IPS-18a (cell line): ENCODE results near the gene GPR107.

ENCODE experiments used
- H3K27ac ChIP-seq: one replicate; pipeline ENCODE4 v1.5.1; 2013; ENCODE audit warnings: low read length
- H3K27me3 ChIP-seq: one replicate; pipeline ENCODE4 v1.6.1; 2013; ENCODE audit warnings: mild to moderate bottlenecking, low read length; ENCODE audit not compliant: control insufficient read depth, insufficient read depth
- H3K36me3 ChIP-seq: one replicate; pipeline ENCODE4 v1.6.1; 2013; ENCODE audit warnings: low read depth, low read length; ENCODE audit not compliant: control insufficient read depth
- H3K4me1 ChIP-seq: one replicate; pipeline ENCODE4 v1.6.1; 2013; ENCODE audit warnings: low read depth, low read length; ENCODE audit not compliant: control insufficient read depth
- H3K4me3 ChIP-seq: one replicate; pipeline ENCODE4 v1.5.1; 2013; ENCODE audit warnings: low read length
- H3K9ac ChIP-seq: one replicate; pipeline ENCODE4 v1.6.1; 2013; ENCODE audit warnings: mild to moderate bottlenecking, low read length, moderate library complexity
- H3K9me3 ChIP-seq: one replicate; pipeline ENCODE4 v1.6.1; 2013; ENCODE audit warnings: low read depth, low read length; ENCODE audit not compliant: control insufficient read depth

Gene GPR107

DNA sequence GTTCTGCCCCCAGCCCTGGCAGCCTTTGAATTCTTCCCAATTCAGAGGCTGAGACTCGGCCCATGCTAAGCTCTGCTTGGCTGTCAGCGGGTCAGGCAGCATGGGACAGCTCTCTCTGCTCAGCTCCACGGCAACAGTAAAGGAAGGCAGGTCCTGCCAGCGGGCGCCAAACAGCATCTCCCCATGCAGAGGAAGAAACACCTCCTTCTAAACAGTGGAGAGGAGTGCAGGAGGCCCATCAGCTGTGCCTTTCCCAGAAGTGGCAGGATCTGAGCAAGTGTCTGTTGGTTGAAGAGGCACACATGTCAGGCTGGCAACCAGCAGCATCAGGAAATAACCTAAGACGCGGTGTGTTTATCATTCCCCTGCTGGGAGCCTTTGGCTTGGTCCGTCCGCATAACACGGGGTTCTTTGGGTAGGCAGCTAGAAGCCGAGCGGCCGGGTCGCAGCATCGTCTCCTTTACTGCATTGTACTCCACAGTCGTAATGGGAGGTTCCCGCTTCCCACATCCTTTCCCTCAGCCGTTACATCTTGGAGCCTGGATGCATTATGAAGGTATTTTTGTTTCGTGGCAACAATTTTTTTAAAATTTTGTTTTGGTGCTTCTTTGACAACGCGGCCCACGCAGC is 75.8 kb downstream of the GPR107 start:
- H3K27me3 ChIP-seq: no peaks in the 10 kb centered on the region
- H3K9me3 ChIP-seq: no peaks in the 10 kb centered on the region
- H3K36me3 ChIP-seq: peaks cover 23% of the 10 kb centered on the region
- no peaks in the 10 kb centered on the region for H3K4me1 ChIP-seq
- no peak overlapping the region for H3K9ac ChIP-seq
- H3K4me3 ChIP-seq: no peak overlapping the region
- no peak overlapping the region for H3K27ac ChIP-seq

DNA sequence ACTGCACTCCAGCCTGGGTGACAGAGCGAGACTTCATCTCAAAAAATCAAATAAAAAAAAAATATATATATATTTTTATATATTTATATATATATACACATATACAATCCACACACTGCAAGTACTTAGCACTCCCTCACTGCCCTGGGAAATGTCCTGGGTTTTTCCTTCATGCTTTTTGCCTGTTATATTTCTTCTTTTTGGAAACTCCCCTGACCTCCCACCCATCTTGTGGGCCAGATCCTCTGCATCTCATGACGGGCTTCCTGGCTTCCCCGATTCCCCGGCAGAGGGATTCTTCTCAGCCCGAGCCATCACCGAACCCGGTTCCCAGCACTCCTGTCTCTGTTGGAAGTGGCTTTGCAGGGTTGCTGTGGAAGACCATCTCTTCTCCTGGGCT is 79.0 kb downstream of the GPR107 start:
- no peak overlapping the region for H3K4me3 ChIP-seq
- no peaks in the 10 kb centered on the region for H3K9me3 ChIP-seq
- no peaks in the 10 kb centered on the region for H3K27me3 ChIP-seq
- no peak overlapping the region for H3K9ac ChIP-seq
- H3K27ac ChIP-seq: no peak overlapping the region
- H3K4me1 ChIP-seq: peaks cover 3% of the 10 kb centered on the region
- H3K36me3 ChIP-seq: peaks cover 20% of the 10 kb centered on the region

DNA sequence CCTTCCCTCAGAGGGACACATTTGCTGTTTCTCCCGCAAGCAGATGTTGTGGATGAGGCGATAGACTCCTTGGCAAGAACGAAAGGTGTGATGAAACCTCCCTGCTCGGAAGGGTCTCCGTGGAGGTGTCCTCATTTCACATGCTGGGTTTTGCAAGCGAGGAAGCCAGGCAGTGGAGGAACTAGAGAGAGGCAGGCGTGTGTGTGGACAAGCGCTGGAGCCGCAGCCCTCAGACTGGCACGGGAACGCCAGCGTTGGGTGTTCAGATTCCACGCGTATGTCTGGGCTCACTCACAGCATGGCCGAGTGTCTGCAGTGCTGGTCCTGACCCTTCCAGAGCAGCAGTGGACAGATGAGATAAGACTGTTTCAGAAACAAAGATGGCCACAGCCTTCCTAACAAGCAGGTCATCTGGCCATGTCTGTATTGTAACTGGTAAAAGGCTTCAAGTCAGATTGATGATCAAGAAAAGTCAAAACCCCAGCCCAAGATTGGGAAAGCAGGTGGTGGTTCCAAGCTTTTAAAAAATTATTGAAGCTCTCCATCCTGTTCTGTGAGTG is 83.5 kb downstream of the GPR107 start:
- Histone ChIP-seq H3K27ac (no peak overlapping the region), H3K9me3 (no peaks in the 10 kb centered on the region), H3K4me1 (peaks cover 16% of the 10 kb centered on the region), H3K36me3 (no peaks in the 10 kb centered on the region), H3K4me3 (no peak overlapping the region), H3K9ac (no peak overlapping the region), H3K27me3 (no peaks in the 10 kb centered on the region)

DNA sequence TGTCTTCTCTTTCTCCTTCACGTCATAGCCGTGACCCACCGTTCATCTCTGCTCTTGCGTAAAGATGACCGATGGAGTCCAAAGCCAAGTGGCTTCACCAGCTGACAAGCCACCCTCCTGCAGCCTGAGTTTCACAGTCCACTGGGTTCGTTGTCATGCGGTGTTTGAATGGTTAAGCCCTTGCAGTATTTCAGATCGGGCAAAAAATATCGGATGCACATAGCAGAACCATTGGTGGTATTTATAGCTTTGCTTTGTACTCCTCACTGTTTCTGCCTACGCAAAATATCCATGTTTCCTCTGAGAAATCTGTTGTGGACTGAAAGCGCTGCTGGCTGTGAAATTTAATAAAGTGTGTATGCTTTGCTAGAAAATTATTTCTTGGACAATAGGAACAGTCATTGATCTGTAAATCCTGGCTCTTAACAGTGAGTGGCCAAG is 84.0 kb downstream of the GPR107 start:
- Histone ChIP-seq H3K36me3 (no peaks in the 10 kb centered on the region), H3K27me3 (no peaks in the 10 kb centered on the region), H3K9me3 (no peaks in the 10 kb centered on the region), H3K4me3 (no peak overlapping the region), H3K9ac (peak overlapping the region; percentile 9), H3K4me1 (peaks cover 20% of the 10 kb centered on the region), H3K27ac (no peak overlapping the region)

DNA sequence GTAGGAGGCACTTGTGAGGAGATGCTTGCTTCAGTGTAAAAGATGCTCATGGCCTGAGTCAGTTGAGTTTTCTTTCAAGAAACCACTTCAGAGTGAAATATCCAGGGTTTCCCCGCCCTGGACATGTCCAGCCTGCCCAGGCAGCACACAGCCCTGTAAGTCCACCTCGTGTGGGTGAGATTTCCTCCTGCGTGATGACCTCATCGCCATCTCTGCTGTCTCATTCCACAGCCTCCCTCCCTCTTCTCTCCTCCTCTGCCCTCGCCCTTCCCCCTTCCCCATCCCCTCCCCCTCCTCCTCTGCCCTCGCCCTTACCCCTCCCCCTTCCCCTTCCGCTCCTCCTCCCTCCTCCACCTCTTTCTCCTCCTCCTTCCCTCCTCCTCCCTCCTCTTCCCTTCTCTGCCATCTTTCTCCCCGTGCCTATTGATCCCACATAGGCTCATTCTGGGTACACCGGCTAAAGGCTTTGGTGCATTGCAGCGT is 84.5 kb downstream of the GPR107 start:
- Histone ChIP-seq H3K4me3 (no peak overlapping the region), H3K27me3 (no peaks in the 10 kb centered on the region), H3K9ac (peak overlapping the region; percentile 9), H3K9me3 (no peaks in the 10 kb centered on the region), H3K4me1 (peaks cover 25% of the 10 kb centered on the region), H3K36me3 (no peaks in the 10 kb centered on the region), H3K27ac (no peak overlapping the region)

DNA sequence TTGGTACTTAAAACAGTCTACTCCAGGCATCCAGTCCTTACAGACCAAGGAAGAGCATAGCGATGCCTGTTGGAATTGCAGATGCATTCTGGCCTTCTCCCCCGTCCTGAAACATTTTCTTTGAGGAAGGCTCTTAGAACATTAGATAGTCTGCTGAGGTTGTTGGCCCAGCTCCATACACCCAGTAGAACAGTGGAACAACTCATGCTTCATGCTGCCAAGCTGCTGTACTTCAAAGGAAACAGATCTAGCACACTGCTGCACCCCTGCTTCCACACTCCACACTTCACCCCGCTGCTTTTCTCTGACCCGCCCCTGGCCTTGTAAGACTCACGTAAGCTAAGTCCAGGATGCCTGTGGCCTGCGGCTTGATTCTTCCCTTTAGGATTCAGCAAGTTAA is 85.1 kb downstream of the GPR107 start:
- H3K4me1 ChIP-seq: peaks cover 26% of the 10 kb centered on the region
- peak overlapping the region; percentile 16 for H3K27ac ChIP-seq
- H3K4me3 ChIP-seq: no peak overlapping the region
- no peaks in the 10 kb centered on the region for H3K9me3 ChIP-seq
- no peaks in the 10 kb centered on the region for H3K27me3 ChIP-seq
- H3K9ac ChIP-seq: no peak overlapping the region
- H3K36me3 ChIP-seq: no peaks in the 10 kb centered on the region

DNA sequence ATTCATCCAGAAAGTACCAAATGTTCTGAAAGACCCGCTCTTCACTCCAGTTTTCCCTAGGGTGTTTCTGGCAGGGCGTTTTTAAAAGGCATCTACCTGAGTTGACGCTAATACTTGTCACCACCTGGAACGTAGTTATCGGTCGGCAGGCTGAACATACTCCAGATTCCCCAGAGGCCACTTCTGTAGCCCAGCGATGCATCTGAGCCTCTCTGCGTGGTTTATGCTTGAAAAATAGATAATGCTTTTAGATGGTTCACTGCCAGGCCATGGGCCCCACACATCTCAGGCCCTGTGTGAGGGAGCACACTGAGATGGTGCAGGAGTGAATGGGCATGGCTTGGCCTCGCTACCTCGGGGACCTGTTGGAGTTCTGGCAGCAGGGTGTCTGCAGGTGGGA is 85.5 kb downstream of the GPR107 start:
- peaks cover 26% of the 10 kb centered on the region for H3K4me1 ChIP-seq
- H3K27me3 ChIP-seq: no peaks in the 10 kb centered on the region
- no peaks in the 10 kb centered on the region for H3K36me3 ChIP-seq
- H3K9me3 ChIP-seq: no peaks in the 10 kb centered on the region
- no peak overlapping the region for H3K9ac ChIP-seq
- no peak overlapping the region for H3K27ac ChIP-seq
- no peak overlapping the region for H3K4me3 ChIP-seq

DNA sequence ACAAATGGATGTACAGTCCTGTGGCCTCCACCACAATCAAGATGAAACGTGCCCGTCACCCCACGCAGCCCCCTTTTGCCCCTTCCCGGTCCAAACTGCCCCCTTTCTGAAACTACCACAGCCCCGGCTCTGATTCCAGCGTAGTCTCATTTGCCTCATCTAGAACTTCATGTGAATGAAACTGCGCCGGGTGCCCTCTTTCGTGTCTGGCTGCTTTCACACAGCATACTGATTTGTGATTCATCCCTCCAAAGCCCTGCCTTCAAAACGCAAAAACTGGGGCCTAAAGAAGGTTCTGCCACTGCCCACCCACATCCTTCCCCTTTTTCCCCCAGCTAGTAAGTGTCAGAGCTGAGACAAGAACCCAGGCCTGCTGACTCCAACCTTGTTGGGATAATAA is 87.0 kb downstream of the GPR107 start:
- Histone ChIP-seq H3K4me1 (peaks cover 26% of the 10 kb centered on the region), H3K36me3 (no peaks in the 10 kb centered on the region), H3K4me3 (no peak overlapping the region), H3K27me3 (no peaks in the 10 kb centered on the region), H3K27ac (no peak overlapping the region), H3K9ac (no peak overlapping the region), H3K9me3 (no peaks in the 10 kb centered on the region)

DNA sequence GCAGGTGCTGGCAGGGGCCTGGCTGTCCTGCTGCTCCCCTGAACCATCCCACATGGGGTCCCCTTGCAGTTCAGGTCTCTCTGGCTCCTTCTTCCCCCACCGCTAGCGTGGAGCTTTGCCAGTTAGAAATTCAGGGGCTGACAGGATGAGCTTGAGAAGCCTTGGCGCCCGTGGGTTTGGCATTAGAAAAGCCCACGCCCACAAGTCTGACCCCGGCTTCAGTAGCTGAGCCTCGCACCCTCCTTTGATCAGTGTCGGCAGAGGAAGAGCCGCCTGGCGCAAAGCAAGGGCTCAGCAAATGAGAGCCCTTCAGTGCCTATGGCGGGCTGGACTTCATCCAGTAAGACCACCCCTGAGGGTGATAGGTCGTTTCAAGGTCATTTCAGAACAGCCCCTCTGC is 88.3 kb downstream of the GPR107 start:
- peaks cover 26% of the 10 kb centered on the region for H3K4me1 ChIP-seq
- no peaks in the 10 kb centered on the region for H3K27me3 ChIP-seq

DNA sequence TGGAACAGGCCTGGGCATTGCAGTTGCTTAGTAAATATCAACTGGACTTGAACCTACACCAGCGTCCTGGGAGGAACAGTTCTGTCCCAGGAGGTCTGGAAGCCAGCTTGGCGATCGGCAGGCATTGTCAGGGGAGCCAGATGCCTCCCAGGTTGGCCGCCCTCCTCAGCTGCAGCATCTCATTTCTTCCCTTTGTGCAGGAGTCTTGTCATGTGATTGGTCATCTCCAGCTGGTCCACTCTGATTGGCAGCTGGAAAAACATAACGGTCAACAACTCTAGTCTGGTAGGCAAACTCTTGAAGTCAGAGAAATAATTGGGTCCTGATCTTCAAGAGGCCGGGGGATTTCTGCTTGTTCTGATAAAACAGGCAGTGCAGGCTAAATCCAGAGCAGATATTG is 88.9 kb downstream of the GPR107 start:
- H3K9ac ChIP-seq: no peak overlapping the region
- H3K27ac ChIP-seq: no peak overlapping the region
- no peaks in the 10 kb centered on the region for H3K27me3 ChIP-seq
- no peak overlapping the region for H3K4me3 ChIP-seq
- H3K4me1 ChIP-seq: peaks cover 24% of the 10 kb centered on the region
- H3K36me3 ChIP-seq: no peaks in the 10 kb centered on the region
- no peaks in the 10 kb centered on the region for H3K9me3 ChIP-seq

More for the DNA sequence above, 88.3 kb downstream of the GPR107 start:
- Histone ChIP-seq H3K9me3 (no peaks in the 10 kb centered on the region), H3K36me3 (no peaks in the 10 kb centered on the region), H3K9ac (no peak overlapping the region), H3K4me3 (no peak overlapping the region), H3K27ac (no peak overlapping the region)

DNA sequence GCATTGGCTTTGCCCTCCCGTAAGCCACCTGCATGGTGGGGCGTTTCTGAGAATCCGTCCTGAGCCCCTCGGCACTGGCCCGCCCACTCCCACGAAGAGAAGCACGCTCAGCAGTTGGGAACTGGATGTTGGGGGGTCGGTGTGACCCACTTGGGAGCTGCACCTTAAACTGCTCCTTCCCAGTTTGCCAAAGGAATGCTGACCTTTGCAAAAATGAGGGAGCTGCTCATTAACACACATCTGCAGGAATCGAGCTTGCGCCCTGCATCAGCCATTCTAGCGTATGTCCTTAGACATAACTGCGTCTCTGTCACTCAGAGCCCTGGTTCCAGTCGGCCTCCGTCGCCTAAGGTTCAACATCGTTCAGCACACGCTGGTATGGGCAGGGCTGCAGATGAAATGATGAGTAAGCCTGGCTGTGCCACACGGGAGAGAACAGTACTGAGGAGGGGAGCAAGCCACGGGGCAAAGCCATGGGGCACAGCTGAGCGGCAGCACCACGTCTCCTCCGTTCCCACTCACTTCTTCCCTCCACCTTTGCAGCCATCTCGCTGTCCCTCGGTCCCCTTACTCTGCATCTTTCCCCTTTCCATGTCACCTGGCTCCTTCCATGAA is 89.7 kb downstream of the GPR107 start:
- Histone ChIP-seq H3K9me3 (no peaks in the 10 kb centered on the region), H3K27ac (no peak overlapping the region), H3K9ac (no peak overlapping the region), H3K27me3 (no peaks in the 10 kb centered on the region), H3K4me3 (no peak overlapping the region), H3K4me1 (peaks cover 19% of the 10 kb centered on the region), H3K36me3 (no peaks in the 10 kb centered on the region)

DNA sequence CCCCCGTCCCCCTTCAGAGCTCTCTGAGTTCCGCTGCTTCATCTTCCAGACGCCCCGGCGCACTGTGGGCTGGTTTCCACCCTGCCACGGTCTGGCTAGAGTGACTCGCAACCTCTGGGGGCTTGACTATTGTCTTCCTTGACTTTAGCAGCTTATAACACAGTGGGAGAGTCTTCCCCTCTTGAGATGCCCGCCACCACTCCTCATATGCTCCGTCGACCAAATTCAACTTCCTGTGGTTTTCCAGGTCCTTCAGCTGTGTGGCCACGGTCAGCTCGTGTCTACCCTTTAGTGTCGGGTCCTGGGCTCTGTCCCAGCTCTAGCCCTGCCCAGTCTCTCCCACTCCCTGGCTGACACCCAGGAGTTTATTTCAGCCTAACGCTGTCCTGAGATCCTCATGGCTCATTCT is 90.3 kb downstream of the GPR107 start:
- Histone ChIP-seq H3K36me3 (no peaks in the 10 kb centered on the region), H3K4me1 (peaks cover 13% of the 10 kb centered on the region), H3K27ac (no peak overlapping the region), H3K9ac (no peak overlapping the region), H3K4me3 (no peak overlapping the region), H3K9me3 (no peaks in the 10 kb centered on the region), H3K27me3 (no peaks in the 10 kb centered on the region)
